ENCODE data around the gene DTNB.

Gene DTNB

DNA sequence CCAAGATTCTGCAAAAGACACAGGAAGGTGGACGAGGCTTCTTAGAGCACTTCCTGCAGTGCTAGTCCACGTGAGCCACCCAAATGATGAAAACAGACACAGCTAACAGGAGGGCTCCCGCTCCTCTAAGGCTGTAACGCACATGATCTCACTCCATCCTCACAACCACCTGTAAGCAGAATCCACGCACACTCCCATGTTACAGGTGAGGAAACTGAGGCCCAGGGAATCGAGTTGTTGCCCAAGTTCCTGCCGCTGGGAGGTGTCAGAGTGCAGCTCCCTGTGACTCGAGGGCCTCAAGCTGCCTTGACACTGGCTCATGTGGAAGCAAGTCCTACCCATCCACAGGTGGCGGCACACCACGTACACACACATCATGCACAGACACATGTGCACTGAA, 336.1 kb downstream of the DTNB start:
- Histone ChIP-seq H3K4me1 (ENCODE audit: control insufficient read depth in 1 of 2, insufficient read depth in 1 of 2, low read depth in 1 of 2, low read length in 1 of 2) (peaks cover 4 to 14% of the 10 kb centered on the region in 2 experiments), H3K27ac (no peak overlapping the region), H3K27me3 (peaks cover 8% of the 10 kb centered on the region), H3K36me3 (no peaks in the 10 kb centered on the region), H3K9me3 (no peaks in the 10 kb centered on the region), H3K4me3 (ENCODE audit: low read depth in 1 of 2, low read length in 1 of 2) (no peak overlapping the region)
- TF ChIP-seq, protein P1, sequence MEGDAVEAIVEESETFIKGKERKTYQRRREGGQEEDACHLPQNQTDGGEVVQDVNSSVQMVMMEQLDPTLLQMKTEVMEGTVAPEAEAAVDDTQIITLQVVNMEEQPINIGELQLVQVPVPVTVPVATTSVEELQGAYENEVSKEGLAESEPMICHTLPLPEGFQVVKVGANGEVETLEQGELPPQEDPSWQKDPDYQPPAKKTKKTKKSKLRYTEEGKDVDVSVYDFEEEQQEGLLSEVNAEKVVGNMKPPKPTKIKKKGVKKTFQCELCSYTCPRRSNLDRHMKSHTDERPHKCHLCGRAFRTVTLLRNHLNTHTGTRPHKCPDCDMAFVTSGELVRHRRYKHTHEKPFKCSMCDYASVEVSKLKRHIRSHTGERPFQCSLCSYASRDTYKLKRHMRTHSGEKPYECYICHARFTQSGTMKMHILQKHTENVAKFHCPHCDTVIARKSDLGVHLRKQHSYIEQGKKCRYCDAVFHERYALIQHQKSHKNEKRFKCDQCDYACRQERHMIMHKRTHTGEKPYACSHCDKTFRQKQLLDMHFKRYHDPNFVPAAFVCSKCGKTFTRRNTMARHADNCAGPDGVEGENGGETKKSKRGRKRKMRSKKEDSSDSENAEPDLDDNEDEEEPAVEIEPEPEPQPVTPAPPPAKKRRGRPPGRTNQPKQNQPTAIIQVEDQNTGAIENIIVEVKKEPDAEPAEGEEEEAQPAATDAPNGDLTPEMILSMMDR (IDR thresholded peaks at IDR 0.05) = no peak

DNA sequence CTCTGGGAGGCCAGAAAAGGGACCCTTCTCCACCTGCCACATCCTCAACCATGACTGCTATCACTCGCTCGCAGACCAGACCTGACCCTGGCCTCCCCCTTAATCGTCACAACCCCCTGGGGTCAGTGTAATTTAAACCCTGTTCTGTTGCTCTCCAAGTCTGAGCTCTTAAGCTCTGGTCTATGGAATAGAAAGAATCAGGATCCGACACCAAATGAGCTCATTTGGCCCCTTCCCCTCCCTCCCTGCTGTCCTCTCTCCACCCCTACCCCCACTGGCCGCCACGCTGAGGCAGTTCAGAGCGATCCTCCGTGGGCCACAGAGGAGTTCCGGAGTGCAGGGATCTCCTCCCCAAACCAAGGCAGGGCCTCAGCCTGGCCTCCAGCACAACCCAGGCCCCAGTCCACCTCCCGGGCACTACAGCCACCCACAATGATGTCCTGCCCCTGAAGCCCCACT, 337.0 kb downstream of the DTNB start:
- Histone ChIP-seq H3K9me3 (no peaks in the 10 kb centered on the region), H3K4me3 (ENCODE audit: low read depth in 1 of 2, low read length in 1 of 2) (no peak overlapping the region), H3K27me3 (peaks cover 8% of the 10 kb centered on the region), H3K36me3 (no peaks in the 10 kb centered on the region), H3K4me1 (ENCODE audit: control insufficient read depth in 1 of 2, insufficient read depth in 1 of 2, low read depth in 1 of 2, low read length in 1 of 2) (peaks cover 4 to 13% of the 10 kb centered on the region in 2 experiments), H3K27ac (no peak overlapping the region)
- TF ChIP-seq, protein P1 (IDR thresholded peaks at IDR 0.05) = no peak

DNA sequence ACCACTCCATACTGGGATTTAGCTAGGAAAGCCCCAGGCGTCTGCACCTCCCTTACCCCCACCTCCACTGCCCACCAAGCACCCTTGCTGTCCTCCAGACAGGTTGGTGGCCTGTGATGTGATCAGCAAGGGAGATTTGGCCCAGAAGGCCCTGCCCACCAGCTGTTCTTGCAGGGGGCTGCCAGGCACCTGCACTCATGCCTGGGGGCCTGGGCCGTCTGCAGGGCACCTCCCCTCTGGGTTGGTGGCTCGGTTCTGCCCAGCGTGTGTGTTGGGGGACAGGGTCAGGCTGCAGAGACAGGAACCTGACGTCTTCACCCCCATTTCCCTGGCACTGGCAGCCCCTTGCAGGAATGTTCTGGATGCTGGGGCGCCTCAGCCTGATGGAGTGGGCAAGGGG, 337.4 kb downstream of the DTNB start:
- H3K36me3 ChIP-seq = no peaks in the 10 kb centered on the region
- H3K4me3 ChIP-seq (ENCODE audit: low read depth in 1 of 2, low read length in 1 of 2) = no peak overlapping the region
- peaks cover 8% of the 10 kb centered on the region for H3K27me3 ChIP-seq
- no peaks in the 10 kb centered on the region for H3K9me3 ChIP-seq
- TF ChIP-seq, protein P1 (IDR thresholded peaks at IDR 0.05) = no peak
- no peak overlapping the region for H3K27ac ChIP-seq
- H3K4me1 ChIP-seq (ENCODE audit: control insufficient read depth in 1 of 2, insufficient read depth in 1 of 2, low read depth in 1 of 2, low read length in 1 of 2) = peaks cover 4 to 13% of the 10 kb centered on the region in 2 experiments

DNA sequence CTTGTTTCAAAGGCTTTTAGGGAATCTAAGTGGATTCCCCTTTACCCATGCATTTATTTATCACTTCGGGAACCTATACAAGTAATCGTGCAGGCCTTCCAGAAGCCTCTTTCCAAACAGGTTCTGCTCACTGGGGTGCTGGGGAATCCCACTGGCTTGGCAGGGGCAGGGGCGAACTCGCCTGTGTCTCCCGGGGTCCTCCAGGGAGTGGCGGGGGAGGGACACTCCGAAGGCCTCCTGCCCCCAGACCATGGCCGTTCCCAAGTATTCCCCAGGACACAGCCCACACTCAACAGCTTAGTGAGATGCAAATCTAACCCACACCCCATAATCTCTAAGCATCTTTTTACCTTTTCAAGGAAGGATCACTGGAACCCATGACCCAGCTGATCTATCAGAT, 338.2 kb downstream of the DTNB start:
- no peak overlapping the region for H3K27ac ChIP-seq
- peaks cover 4 to 10% of the 10 kb centered on the region in 2 experiments for H3K4me1 ChIP-seq (ENCODE audit: control insufficient read depth in 1 of 2, insufficient read depth in 1 of 2, low read depth in 1 of 2, low read length in 1 of 2)
- H3K27me3 ChIP-seq = peaks cover 7% of the 10 kb centered on the region
- H3K4me3 ChIP-seq (ENCODE audit: low read depth in 1 of 2, low read length in 1 of 2) = no peak overlapping the region
- no peaks in the 10 kb centered on the region for H3K9me3 ChIP-seq
- no peaks in the 10 kb centered on the region for H3K36me3 ChIP-seq
- TF ChIP-seq, protein P1 (IDR thresholded peaks at IDR 0.05) = no peak

DNA sequence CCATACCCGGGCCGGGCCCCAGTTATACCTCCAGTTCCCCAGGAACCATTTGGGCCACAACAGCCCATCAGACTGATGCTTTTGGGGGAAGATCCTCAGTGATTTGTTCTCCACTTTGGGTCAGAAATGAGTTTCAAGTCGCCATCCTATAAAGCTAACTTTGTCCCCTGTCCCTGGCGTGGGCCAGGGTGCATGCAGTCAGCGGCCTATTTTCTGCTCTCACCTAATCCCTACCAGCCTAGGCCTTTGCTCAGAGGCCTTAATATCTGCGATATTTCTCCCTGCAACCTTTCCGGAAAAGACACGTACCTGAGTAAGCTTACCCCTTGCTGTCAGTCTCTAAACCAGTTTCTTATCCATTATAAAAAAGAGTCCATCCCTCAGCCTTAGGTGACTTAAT, 338.9 kb downstream of the DTNB start:
- Histone ChIP-seq H3K4me1 (ENCODE audit: control insufficient read depth in 1 of 2, insufficient read depth in 1 of 2, low read depth in 1 of 2, low read length in 1 of 2) (peaks cover 0 to 4% of the 10 kb centered on the region in 2 experiments), H3K9me3 (no peaks in the 10 kb centered on the region), H3K36me3 (no peaks in the 10 kb centered on the region), H3K27ac (no peak overlapping the region), H3K4me3 (ENCODE audit: low read depth in 1 of 2, low read length in 1 of 2) (no peak overlapping the region), H3K27me3 (no peaks in the 10 kb centered on the region)
- TF ChIP-seq, protein P1 (IDR thresholded peaks at IDR 0.05) = no peak

DNA sequence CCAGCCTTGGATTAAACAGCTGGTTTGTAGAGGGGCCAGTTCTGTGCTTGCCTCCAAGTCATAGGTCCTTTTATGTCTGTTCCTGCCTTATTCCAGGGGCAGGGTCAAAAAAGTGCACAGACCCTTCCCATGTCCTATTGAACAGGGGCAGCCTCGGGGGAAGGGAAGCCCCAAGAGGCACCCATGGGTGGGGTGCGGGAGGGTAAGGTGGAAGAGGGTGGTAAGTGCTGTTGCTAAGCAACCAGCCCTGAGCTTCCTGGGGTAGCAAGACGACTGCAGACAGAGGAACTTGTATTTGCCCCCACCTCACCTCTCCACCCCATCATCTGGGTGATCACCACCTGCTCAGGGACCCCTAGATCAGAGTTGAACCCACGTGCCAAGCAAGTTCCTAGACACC, 339.4 kb downstream of the DTNB start:
- TF ChIP-seq, protein P1 (IDR thresholded peaks at IDR 0.05) = no peak
- H3K27ac ChIP-seq = no peak overlapping the region
- H3K27me3 ChIP-seq = no peaks in the 10 kb centered on the region

More for the DNA sequence above, 339.4 kb downstream of the DTNB start:
- no peaks in the 10 kb centered on the region for H3K9me3 ChIP-seq
- no peaks in the 10 kb centered on the region for H3K4me1 ChIP-seq (ENCODE audit: control insufficient read depth in 1 of 2, insufficient read depth in 1 of 2, low read depth in 1 of 2, low read length in 1 of 2)
- no peak overlapping the region for H3K4me3 ChIP-seq (ENCODE audit: low read depth in 1 of 2, low read length in 1 of 2)
- H3K36me3 ChIP-seq = no peaks in the 10 kb centered on the region

Data from neutrophil (primary cell).